Erythroblast (primary cell): ENCODE results near the gene UNK.

Source experiments
- GATA1 ChIP-seq: IDR thresholded peaks from 2 replicates; pipeline ENCODE4 v1.6.1; 2011; ENCODE audit warnings: low read depth, mild to moderate bottlenecking, control low read depth, low read length, moderate library complexity
- POLR2A ChIP-seq: IDR thresholded peaks from 2 replicates; pipeline ENCODE4 v1.6.1; 2011; ENCODE audit warnings: mild to moderate bottlenecking, low read length

DNA sequence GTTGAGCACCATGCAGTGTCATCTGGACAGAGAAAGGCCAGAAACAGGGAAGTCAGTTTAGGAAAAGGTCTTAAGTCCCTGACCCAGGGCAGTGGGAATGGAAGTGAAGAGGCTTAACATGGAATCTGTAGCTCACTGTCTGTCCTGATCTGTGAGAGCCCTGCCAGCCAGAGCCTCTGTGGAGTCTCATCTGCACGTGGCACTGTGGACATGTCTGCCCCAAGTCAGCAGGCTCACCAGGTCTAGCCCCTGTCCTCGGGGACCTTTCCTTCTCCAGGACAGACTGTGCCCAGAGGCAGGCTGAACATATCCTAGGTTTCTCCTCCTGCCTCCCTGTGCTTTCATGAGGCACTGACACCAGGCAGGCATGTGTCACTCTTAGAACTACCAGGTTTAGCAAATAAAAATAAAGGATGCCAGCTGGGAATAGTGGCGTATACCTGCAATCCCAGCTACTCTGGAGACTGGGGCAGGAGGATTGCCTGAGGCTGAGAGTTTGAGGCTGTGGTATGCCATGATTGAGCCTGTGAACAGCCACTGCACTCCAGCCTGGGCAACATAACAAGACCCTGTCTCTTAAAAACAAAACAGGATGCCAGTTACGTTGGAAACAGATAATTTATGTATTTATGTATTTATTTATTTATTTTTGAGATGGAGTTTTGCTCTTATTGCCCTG lies 22.4 kb downstream of the UNK start:
- no peak for TF ChIP-seq POLR2A
- TF ChIP-seq GATA1, result no peak
